Measurements from ENCODE around the gene ARSI. TPM values are rescaled to one million over a fixed set of nuclear protein-coding genes. Genes with fewer than 3 reads are reported as not detected.

Gene ARSI
- total and polyA plus RNA-seq, 2 of the 13 experiments (the other 11 are each of a cell fraction or from before 2014, with no cell fraction given), result 4.2 to 33.9 TPM

- CTCF ChIA-PET (ENCODE audit: low intra/inter-chr PET ratio, low total read pairs), result no interaction called here
- peaks cover 3 to 56% of the 10 kb centered on the region in 2 experiments; a peak in 3 of 5 replicates for H3K27me3 ChIP-seq (ENCODE audit: control insufficient read depth in 1 of 2, insufficient read depth in 2 of 2, low read length in 2 of 2)
- BruUV-seq (replicated peaks), result no TSS peak
- H3K9me3 ChIP-seq (ENCODE audit: low read length), result no peaks in the 10 kb centered on the region
- no peaks in the 10 kb centered on the region for H3K79me2 ChIP-seq (ENCODE audit: insufficient read depth, low read length)
- TF ChIP-seq, protein P1, sequence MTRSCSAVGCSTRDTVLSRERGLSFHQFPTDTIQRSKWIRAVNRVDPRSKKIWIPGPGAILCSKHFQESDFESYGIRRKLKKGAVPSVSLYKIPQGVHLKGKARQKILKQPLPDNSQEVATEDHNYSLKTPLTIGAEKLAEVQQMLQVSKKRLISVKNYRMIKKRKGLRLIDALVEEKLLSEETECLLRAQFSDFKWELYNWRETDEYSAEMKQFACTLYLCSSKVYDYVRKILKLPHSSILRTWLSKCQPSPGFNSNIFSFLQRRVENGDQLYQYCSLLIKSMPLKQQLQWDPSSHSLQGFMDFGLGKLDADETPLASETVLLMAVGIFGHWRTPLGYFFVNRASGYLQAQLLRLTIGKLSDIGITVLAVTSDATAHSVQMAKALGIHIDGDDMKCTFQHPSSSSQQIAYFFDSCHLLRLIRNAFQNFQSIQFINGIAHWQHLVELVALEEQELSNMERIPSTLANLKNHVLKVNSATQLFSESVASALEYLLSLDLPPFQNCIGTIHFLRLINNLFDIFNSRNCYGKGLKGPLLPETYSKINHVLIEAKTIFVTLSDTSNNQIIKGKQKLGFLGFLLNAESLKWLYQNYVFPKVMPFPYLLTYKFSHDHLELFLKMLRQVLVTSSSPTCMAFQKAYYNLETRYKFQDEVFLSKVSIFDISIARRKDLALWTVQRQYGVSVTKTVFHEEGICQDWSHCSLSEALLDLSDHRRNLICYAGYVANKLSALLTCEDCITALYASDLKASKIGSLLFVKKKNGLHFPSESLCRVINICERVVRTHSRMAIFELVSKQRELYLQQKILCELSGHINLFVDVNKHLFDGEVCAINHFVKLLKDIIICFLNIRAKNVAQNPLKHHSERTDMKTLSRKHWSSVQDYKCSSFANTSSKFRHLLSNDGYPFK (CRISPR knock-in tag; IDR thresholded peaks at IDR 0.05; ENCODE audit: borderline replicate concordance), result no peak
- TF ChIP-seq ZNF232 (CRISPR knock-in tag; IDR thresholded peaks at IDR 0.05; ENCODE audit: borderline replicate concordance) (no peak), ZNF556 (CRISPR knock-in tag; IDR thresholded peaks at IDR 0.05; ENCODE audit: borderline replicate concordance) (no peak), SAP130 (CRISPR knock-in tag; IDR thresholded peaks at IDR 0.05; ENCODE audit: low read depth) (no peak), RXRB (CRISPR knock-in tag; IDR thresholded peaks at IDR 0.05; ENCODE audit: borderline replicate concordance) (no peak), MBNL3 (CRISPR knock-in tag; conservative IDR thresholded peaks at IDR 0.05) (no peak)
- TF ChIP-seq, protein P2, sequence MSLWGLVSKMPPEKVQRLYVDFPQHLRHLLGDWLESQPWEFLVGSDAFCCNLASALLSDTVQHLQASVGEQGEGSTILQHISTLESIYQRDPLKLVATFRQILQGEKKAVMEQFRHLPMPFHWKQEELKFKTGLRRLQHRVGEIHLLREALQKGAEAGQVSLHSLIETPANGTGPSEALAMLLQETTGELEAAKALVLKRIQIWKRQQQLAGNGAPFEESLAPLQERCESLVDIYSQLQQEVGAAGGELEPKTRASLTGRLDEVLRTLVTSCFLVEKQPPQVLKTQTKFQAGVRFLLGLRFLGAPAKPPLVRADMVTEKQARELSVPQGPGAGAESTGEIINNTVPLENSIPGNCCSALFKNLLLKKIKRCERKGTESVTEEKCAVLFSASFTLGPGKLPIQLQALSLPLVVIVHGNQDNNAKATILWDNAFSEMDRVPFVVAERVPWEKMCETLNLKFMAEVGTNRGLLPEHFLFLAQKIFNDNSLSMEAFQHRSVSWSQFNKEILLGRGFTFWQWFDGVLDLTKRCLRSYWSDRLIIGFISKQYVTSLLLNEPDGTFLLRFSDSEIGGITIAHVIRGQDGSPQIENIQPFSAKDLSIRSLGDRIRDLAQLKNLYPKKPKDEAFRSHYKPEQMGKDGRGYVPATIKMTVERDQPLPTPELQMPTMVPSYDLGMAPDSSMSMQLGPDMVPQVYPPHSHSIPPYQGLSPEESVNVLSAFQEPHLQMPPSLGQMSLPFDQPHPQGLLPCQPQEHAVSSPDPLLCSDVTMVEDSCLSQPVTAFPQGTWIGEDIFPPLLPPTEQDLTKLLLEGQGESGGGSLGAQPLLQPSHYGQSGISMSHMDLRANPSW (CRISPR knock-in tag; IDR thresholded peaks at IDR 0.05; ENCODE audit: borderline replicate concordance), result no peak
- H2AFZ ChIP-seq (ENCODE audit: low read length), result no peak overlapping the region
- no peaks in the 10 kb centered on the region for H3K36me3 ChIP-seq (replicated peaks in 1 of 2; ENCODE audit: control insufficient read depth in 1 of 2, insufficient read depth in 2 of 2, low read length in 2 of 2)
- H3K27ac ChIP-seq (ENCODE audit: extremely low read length, insufficient read depth, low read length), result no peak overlapping the region
- peaks cover 13% of the 10 kb centered on the region; the same call in 1 of the 2 replicates for H3K4me1 ChIP-seq (ENCODE audit: insufficient read depth, low read length)
- intact Hi-C loops (cut with micrococcal nuclease; ENCODE audit: unreplicated experiment) (no loop called here), in situ Hi-C loops (cut with HindIII; ENCODE audit: extremely low pct_ligation_motif_present, low pct_unique_long_range_greater_than_20kb) (no loop called here)
- WGBS (ENCODE audit: low lambda C conversion rate), result 50% methylated on average over 2 of the region's 4 CpGs
- no peaks in the 10 kb centered on the region for H4K20me1 ChIP-seq (ENCODE audit: insufficient read depth, low read length)
- no peak overlapping the region for H3K4me3 ChIP-seq (replicated peaks in 1 of 3; ENCODE audit: insufficient read depth in 1 of 3, low read depth in 2 of 3, low read length in 3 of 3)
- FAIRE-seq (no peak), DNase-seq (ENCODE audit: low spot score) (no peak), ATAC-seq (no peak)
- H3K4me2 ChIP-seq (ENCODE audit: low read depth, low read length), result no peak overlapping the region
- H3K9ac ChIP-seq (ENCODE audit: insufficient read depth, low read depth, low read length), result no peak overlapping the region
- POLR2A ChIA-PET, result no interaction called here
Observed at GRCh38 chr5:150277043-150277442, 25.7 kb downstream of the ARSI start.
